Urothelium cell line (cell line): ENCODE measurements around the gene PILRA.
"Not testable (repeated sequence)": the region's sequence is repeated elsewhere in the genome, so short reads cannot be mapped to it uniquely, and the experiment has no call there.

ENCODE experiments used
- DNase-seq: peaks from one replicate; pipeline ENCODE4 v3.0.0; 2011; ENCODE audit warnings: low spot score, mixed read lengths
- FAIRE-seq: peaks from 2 replicates; lab custom pipeline; 2011; peaks lifted over from hg19 to GRCh38; lab: Jason Lieb, UNC

PILRA gene

DNA sequence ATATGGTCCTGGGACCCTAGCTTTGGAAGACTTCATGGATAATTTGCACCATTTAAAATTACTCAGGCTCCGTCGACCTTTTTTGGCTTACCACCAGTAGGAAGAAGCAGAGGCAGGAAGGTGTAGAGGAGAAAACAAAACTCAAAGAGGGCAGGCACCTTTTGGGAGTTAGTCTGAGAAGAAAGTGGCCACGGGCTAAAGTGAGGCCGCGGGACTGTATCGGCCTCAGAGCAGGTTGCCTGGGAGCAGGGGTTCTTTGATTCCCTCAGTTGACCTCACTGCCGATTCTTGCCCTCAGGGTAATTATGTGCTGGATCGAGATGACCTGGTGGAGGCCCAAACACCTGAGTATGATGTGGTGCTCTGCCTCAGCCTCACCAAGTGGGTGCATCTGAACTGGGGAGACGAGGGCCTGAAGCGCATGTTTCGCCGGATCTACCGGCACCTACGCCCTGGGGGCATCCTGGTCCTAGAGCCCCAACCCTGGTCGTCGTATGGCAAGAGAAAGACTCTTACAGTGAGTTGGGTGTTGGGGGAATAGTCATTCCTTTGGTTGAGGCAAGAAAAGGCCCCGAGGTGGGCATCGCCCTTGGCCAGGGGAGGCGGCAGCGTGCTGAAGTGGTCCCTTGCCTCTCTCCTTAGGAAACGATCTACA, 59.5 kb downstream of the PILRA start:
- FAIRE-seq: no peak
- DNase-seq: no peak

GRCh38 chr7:100433276-100433591, 59.9 kb downstream of the PILRA start:
- no peak for FAIRE-seq

GRCh38 chr7:100433592-100434296, 60.5 kb downstream of the PILRA start:
- no peak for DNase-seq
- FAIRE-seq: no peak

More at GRCh38 chr7:100433276-100433591, 59.9 kb downstream of the PILRA start:
- no peak for DNase-seq

DNA sequence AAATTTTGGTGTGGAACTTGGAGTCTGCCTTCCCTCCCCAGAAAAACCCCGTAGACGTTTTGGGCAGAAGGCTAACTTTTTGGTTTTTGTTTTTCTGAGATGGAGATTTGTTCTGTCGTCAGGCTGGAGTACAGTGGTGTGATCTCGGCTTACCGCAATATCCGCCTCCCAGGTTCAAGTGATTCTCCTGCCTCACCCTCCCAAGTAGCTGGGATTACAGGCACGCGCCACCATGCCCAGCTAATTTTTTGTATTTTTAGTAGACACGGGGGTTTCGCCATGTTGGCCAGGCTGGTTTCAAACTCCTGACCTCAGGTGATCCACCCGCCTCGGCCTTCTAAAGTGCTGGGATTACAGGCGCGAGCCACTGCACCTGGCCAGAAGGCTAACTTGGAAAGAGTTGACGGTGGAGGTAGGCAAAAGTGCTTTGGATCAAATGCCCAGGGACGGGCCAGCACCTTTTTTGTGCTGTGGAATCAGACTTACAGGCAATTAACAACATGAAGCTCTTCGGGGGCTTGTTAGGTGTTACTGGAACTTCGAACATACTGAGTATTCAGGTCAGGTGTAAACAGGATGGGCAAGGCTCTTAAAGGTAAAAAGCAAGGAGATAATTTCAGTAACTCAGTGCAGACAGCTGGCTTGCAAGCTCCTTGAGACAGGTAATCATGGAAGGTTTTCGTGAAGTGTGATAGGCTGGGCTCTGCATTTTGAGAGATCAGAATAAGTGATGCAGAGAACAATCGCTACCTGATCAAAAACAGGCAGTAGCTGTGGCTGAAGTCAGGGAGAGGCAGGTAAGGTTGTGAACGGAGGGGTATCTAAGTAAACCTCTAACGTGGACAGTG, 61.2 kb downstream of the PILRA start:
- no peak for FAIRE-seq
- no peak for DNase-seq

DNA sequence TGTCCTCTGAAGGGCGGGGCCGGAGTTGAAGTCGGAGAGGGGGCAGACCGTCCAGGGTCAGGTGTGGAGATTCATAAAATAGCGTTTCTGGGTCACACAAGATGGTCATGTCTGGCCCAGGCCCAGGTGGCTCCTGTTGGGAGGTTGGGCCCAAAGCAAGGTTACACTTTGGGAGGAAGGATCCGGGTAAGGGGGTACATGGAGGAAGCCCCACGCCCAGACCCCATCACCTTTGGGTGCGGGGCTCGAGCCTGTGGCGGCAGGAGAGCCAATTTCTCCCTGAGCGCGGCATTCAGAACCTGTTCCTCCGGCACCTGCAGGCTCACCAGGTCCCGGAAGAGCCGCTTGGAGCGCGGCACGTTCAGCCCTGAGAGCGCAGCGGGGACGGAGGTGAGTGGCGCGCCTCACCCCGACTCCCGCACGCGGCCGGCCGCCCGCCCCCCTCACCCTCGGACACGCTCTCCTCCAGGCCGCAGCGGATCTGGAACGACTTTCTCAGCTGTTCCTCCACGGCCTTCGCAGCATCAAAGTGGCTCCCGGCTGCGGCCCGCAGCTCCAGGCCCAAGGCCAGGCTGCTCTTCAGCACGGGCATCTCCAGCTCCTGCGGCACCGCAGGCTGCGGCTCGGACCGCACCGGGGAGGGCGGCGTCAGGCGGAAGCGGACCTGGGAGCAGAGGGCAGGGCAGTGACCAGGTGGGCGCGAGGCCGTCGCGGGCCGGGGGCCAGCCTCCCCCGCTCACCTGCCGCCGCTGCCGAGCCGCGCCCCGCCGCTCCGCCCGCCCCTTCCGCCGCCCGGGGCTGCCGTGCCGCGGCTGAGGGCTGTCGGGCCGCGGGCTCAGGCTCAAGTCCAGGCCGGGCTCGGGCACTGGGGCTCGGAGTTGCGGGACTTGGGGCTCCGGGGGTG, 62.4 kb downstream of the PILRA start:
- DNase-seq (peak; percentile 50), FAIRE-seq (no peak)

DNA sequence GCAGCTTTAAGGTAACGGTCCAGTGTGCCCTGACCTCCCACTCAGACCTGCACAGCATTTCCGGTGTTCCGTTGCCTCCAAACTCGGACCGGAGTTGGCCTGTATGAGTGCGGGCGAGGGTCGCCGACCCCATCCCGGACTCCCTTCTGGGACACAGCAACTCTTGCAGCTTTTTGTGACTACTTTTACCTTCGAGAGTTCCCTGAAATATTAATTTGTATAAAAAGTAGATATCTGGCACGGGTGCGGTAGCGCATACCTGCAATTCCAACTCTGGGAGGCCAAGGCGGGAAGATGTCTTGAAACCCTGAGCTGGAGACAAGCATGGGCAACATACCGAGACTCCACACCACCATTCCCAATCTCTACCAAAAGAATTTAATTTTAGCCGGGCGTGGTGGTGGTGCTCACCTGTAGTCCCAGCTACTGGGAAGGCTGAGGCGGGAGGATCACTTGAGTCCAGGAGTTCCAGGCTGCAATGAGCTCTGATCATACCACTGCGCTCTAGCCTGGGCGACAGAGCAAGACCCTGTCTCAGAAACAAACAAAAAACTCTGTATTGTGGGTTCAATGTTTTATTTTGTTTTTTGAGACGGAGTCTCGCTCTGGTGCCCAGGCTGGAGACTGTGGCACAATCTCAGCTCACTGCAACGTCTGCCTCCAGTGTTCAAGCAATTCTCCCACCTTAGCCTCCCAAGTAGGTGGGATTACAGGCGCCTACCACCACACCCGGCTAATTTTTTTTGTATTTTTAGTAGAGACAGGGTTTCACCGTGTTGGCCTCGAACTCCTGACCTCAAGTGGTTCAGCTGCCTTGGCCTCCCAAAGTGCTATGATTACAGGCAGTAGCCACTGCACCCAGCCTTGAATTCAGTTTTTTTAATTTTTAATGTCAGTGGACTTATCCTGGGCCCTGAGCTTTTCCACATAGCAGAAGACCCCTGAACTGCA, 64.1 kb downstream of the PILRA start:
- DNase-seq (no peak), FAIRE-seq (no peak)

DNA sequence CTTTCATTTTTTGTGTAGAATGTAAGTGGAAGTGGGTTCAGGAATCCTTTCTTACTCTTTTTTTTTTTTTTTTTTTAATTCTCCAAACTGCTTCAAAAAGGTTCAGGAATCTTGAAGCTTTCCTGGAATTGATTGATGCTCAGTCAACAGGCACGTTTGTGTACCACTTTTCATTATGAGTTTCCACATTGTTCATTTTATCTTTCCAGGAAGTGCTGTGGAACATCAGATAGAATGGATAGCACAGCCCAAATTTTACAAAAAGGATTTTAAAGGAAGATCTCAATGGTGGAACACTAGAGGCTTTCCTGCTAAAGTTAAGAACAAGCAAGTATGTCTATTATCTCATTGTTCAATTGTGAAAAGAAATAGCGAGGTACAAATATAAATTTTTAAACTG, 64.9 kb downstream of the PILRA start:
- DNase-seq (no peak), FAIRE-seq (no peak)

GRCh38 chr7:100438731-100439130, 65.4 kb downstream of the PILRA start:
- FAIRE-seq, DNase-seq: not testable (repeated sequence)

DNA sequence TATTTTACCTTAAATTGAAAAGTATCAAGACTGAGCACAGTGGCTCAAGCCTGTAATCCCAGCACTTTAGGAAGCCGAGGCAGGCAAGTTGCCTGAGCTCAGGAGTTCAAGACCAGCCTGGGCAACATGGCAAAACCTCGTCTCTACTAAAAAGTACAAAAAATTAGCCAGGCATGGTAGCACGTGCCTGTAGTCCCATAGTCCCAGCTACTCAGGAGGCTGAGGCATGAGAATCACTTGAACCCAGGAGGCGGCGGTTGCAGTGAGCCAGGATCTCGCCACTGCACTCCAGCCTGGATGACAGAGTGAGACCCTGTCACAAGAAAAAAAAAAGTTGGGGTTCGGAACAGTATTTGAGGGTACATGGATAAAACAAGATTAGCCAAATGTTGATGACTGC, 66.0 kb downstream of the PILRA start:
- not testable (repeated sequence) for FAIRE-seq, DNase-seq

GRCh38 chr7:100441641-100442535, 68.6 kb downstream of the PILRA start:
- DNase-seq: no peak
- FAIRE-seq: no peak

DNA sequence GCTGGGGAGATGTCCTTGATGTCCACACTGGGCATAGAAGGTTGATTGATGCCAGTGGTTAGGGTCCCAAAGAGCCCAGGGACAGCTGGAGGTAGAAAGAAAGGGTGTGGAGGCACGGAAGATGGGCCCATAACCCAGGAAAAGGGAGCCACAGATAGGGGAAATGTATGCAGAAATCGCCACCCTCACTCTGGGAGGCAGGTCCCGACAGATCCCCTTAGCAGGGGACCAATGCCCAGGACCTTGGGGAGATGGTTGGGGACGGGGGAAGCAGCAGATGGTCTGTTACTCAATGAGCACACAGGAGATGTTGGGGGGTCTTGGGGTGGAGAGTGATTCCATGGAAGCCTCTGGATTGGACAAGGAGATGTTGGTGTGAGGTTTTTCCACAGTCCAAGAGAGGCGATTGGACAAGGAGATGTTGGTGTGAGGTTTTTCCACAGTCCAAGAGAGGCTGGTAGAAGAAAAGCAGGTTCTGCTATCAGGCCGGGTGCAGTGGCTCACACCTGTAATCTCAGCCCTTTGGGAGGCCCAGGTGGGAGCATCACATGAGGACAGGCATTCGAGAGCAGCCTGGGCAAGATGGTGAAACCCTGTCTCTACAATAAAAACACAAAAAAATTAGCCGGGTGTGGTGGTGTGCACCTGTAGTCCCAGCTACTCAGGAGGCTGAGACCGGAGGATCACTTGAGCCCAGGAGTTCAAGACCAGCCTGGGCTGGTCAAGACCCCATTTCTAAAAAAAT, 70.0 kb downstream of the PILRA start:
- no peak for FAIRE-seq
- DNase-seq: no peak

DNA sequence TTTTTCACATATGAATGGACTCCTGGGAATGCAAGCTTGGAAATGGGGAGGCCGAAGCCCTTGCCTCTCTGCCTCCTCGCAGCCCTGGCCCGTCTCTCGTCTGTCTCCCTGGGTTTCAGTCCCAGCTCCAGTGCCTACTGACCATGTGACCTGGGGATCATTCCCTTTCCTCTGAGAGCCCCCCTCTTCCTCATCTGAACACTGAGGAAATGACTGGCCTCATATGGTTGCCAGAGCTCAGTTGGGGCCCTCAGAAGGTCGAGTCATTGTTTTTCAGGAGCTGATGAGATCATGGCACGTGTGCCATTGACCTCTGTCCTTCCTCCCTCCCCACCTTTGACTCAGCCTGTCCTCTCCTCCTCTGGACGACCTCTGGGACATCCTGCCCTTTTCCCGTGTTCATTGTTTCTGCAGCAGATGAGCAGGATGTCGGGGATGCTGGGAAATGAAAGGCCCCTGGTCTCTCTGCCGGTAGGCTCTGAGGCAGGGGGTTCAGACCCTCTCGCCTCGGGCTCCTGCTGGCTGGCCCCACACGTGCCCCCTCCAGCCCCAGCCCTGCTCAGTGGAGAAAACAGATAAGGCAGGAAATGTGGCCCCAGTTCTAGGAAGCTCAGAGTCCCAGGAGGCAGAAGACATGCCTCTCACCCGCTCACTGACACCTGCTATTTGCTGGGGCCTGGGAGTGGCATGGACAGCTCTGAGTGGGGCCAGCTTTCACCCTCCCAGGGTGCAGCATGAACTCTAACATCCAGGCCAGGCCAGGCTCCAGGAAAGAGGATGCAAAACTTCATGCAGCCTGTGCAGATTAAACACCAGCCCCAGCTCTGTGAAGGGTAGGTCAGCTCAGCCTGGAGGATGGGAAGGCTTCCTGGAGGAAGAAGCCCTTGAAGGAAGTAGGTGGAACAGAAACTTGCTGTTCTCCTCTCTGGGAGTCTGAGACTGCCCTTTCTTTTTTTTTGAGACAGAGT, 71.3 kb downstream of the PILRA start:
- FAIRE-seq (no peak), DNase-seq (peak; percentile 53)

GRCh38 chr7:100446040-100446439, 72.8 kb downstream of the PILRA start:
- FAIRE-seq: no peak
- no peak for DNase-seq

DNA sequence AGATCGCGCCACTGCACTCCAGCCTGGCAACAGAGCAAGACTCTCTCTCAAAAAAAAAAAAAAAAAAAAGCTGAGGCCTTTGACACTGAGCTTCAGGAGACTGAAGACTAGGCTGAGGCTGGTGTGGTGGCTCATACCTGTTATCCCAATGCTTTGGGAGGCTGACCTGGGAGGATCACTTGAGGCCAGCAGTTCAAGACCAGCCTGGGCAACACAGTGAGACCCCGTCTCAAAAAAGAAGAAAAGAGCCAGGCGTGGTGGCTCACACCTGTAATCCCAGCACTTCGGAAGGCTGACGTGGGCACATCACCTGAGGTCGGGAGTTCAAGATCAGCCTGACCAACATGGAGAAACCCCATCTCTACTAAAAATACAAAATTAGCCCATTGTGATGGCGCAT, 74.1 kb downstream of the PILRA start:
- DNase-seq, FAIRE-seq: not testable (repeated sequence)

DNA sequence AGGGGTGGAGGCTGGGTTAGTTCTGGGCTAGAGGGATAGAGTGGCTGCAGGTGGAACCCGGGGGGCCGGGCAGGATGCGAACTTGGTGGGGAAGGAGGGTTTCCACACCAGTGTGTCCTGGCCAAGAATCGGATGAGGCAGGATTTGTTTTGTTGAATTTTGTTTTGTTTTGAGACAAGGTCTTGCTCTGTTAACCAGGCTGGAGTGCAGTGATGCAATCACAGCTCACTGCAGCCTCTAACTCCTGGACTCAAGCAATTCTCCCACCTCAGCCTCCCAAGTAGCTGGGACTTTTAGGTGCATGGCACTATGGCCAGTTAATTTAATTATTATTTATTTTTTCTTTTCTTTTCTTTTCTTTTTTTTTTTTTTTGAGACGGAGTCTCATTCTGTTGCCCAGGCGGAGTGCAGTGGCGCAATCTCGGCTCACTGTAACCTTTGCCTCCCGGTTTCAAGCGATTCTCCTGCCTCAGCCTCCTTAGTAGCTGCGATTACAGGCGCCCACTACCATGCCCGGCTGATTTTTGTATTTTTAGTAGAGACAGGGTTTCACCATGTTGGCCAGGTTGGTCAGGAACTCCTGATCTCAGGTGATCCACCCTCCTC, 76.0 kb downstream of the PILRA start:
- FAIRE-seq (no peak), DNase-seq (no peak)
